A673 (cell line): ENCODE data around the gene CCDC116. TPM values are rescaled to one million over a fixed set of nuclear protein-coding genes. Genes with fewer than 3 reads are reported as not detected.

ENCODE experiments used
- BruUV-seq: library from RNA; stranded (reverse); fragments of 400-500 nt; replicated peaks from 2 replicates; lab custom pipeline; 2021; lab: Mats Ljungman, UMichigan
- CTCF ChIA-PET: fragments of 300-600 bp; sonication (Branson Sonifier 250); formaldehyde crosslinking; loops from one replicate; lab custom pipeline; 2022; ENCODE audit warnings: antibody characterized with exemption; lab: Charles Lee
- POLR2A ChIA-PET: fragments of 300-600 bp; sonication (Branson Sonifier 250); formaldehyde crosslinking; loops from one replicate; lab custom pipeline; 2022; ENCODE audit warnings: antibody characterized with exemption; ENCODE audit not compliant: low non-redundant PET; lab: Charles Lee
- DNase-seq: peaks from one replicate; pipeline ENCODE4 v3.0.0-alpha.2; 2015; ENCODE audit warnings: low spot score
- H3K27ac ChIP-seq: fragments of 200-600 bp; sonication (generic); 2 replicates; pipeline ENCODE4 v1.5.1; 2016; ENCODE audit warnings: mixed run types, low read depth, mild to moderate bottlenecking, mixed read lengths, antibody characterized with exemption, low read length; ENCODE audit not compliant: poor library complexity, severe bottlenecking
- H3K27me3 ChIP-seq: fragments of 200-600 bp; sonication (generic); replicated peaks from 2 replicates; pipeline ENCODE4 v1.6.1; 2017; ENCODE audit warnings: mixed run types, low read depth, mild to moderate bottlenecking, mixed read lengths, antibody characterized with exemption, low read length; ENCODE audit not compliant: insufficient read depth, poor library complexity
- H3K36me3 ChIP-seq: fragments of 200-600 bp; sonication (generic); 2 replicates; pipeline ENCODE4 v1.6.1; 2016; ENCODE audit warnings: mixed run types, mild to moderate bottlenecking, mixed read lengths, antibody characterized with exemption, low read length; ENCODE audit not compliant: insufficient read depth, poor library complexity, severe bottlenecking
- H3K4me1 ChIP-seq: fragments of 200-600 bp; sonication (generic); 2 replicates; pipeline ENCODE4 v1.6.1; 2017; ENCODE audit warnings: mixed run types, mild to moderate bottlenecking, mixed read lengths, antibody characterized with exemption, low read length; ENCODE audit not compliant: insufficient read depth, poor library complexity, severe bottlenecking
- H3K4me3 ChIP-seq: fragments of 200-600 bp; sonication (generic); 2 replicates; pipeline ENCODE4 v1.5.1; 2016; ENCODE audit warnings: low read depth, mixed run types, mild to moderate bottlenecking, mixed read lengths, low read length; ENCODE audit not compliant: poor library complexity, severe bottlenecking
- H3K9me3 ChIP-seq: fragments of 200-600 bp; sonication (generic); 2 replicates; pipeline ENCODE4 v1.6.1; 2016; ENCODE audit warnings: mixed run types, low read depth, mild to moderate bottlenecking, mixed read lengths, antibody characterized with exemption, low read length; ENCODE audit not compliant: poor library complexity, severe bottlenecking
- CTCF ChIP-seq: fragments of 300-800, 200-600 bp; sonication (generic); conservative IDR thresholded peaks from 2 replicates; pipeline ENCODE4 v1.5.1; 2017; ENCODE audit warnings: low read depth, mild to moderate bottlenecking, antibody characterized with exemption, low read length, moderate library complexity, mixed read lengths
- EZH2 ChIP-seq: fragments of 200-600 bp; sonication (generic); IDR thresholded peaks from 2 replicates; pipeline ENCODE4 v1.6.1; 2017; ENCODE audit warnings: borderline replicate concordance, low read depth, mild to moderate bottlenecking, mixed read lengths, antibody characterized with exemption, low read length; ENCODE audit not compliant: poor library complexity, severe bottlenecking
- intact Hi-C: fragments of 100-400 bp; cut with micrococcal nuclease; formaldehyde crosslinking; loops from one replicate; pipeline ENCODE4 v1.10.0; 2022; ENCODE audit not compliant: unreplicated experiment
- total RNA-seq: library from RNA; stranded (reverse); gene quantifications from 2 replicates; pipeline ENCODE4 v1.2.3, GENCODE V29; 2021

The CCDC116 gene
- total RNA-seq, 1 experiment from 2014 or later: 1.3 TPM

DNA sequence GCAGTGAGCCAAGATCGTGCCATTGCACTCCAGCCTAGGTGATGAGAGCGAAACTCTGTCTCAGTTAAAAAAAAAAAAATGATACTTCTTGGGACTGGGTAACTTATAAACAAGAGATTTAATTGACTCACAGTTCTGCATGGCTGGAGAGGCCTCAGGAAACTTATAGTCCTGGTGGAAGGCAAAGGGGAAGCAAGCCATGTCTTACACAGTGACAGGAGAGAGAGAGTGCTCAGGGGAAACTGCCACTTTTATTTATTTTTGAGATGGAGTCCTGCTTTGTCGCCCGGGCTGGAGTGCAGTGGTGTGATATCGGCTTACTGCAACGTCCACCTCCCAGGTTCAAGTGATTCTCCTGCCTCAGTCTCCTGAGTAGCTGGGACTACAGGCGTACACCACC lies 17.7 kb downstream of the CCDC116 start:
- no peak for DNase-seq
- Histone ChIP-seq H3K27ac (no peak overlapping the region), H3K9me3 (no peaks in the 10 kb centered on the region), H3K4me3 (no peak overlapping the region), H3K4me1 (peaks cover 6% of the 10 kb centered on the region), H3K27me3 (no peaks in the 10 kb centered on the region), H3K36me3 (peaks cover 16% of the 10 kb centered on the region)
- no peak for TF ChIP-seq CTCF
- TF ChIP-seq EZH2: no peak
- CTCF ChIA-PET: no interaction called here
- POLR2A ChIA-PET: no interaction called here
- intact Hi-C loops: no loop called here
- BruUV-seq: no TSS peak

DNA sequence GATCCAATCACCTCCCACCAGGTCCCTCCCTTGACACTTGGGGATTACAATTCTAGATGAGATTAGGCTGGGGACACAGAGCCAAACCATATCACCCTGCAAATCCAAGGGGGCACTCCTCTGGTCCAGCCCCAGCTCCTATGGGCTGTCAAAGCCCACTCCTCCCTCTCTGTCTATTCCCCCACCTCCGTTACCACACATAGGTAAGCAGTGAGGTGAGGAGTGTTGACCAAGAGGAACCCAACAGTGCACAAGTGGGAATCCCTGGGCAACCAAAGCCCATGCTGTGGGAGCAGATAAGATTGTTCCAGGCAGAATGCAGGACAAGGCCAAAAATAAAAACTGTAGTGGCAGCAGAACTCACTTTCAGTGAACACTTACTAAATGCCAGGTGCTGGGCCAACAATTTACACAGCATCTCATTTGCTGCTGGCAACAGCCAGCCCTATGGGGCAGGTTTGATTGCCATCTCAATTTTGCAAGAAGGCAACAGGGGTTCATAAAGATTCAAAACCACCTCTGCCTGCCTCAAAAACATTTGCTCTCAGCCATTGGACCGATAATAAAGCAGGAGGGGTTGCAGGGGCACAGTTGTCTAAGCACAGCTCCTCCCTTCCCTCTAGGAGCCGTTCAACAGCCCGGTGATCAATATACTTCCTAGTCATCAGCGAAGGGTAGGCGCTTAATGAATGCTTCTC lies 18.4 kb downstream of the CCDC116 start:
- Histone ChIP-seq H3K27ac (peak overlapping the region; percentile 83), H3K9me3 (no peaks in the 10 kb centered on the region), H3K4me1 (peaks cover 6% of the 10 kb centered on the region), H3K27me3 (no peaks in the 10 kb centered on the region), H3K4me3 (peak overlapping the region; percentile 67), H3K36me3 (peaks cover 16% of the 10 kb centered on the region)
- TSS peak; percentile 81 for BruUV-seq
- no peak for TF ChIP-seq CTCF
- no peak for TF ChIP-seq EZH2
- no peak for DNase-seq
- CTCF ChIA-PET: no interaction called here
- POLR2A ChIA-PET: no interaction called here
- intact Hi-C loops: no loop called here

DNA sequence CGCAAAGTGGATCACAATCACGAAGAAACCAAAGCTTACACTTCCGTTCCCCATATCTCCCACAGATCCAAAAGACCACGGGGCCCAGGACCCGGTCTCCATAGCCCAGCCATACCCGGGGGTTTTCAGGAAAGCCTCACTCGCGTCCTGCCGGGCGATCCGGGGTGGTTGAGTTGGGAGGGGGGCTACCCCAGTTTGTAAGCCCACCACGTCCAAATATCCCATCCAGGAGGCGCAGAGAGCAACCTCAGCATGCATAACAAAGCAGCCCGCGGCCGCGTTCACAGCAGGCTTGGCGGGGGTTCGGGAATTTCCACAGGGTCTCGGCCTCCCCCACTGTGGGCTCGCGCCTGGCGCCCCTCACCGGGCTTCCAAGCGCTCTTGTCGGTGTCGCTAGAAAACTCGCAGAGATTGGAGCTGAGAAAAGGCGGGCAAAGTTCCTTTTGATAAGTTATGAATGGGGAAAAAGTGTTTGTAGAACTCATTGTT lies 19.0 kb downstream of the CCDC116 start:
- H3K27me3 ChIP-seq: no peaks in the 10 kb centered on the region
- ChIA-PET POLR2A (no interaction called here), CTCF (interaction anchor here (1.2 kb wide), 1 partner anchor 9 kb away, joined by 4 read pairs; the partner anchor contains the start of gene SDF2L1)
- no peak for DNase-seq
- no TSS peak for BruUV-seq
- no peaks in the 10 kb centered on the region for H3K9me3 ChIP-seq
- peak overlapping the region; percentile 83 for H3K27ac ChIP-seq
- H3K4me3 ChIP-seq: peak overlapping the region; percentile 67
- peaks cover 16% of the 10 kb centered on the region for H3K36me3 ChIP-seq
- TF ChIP-seq EZH2: no peak
- no peak for TF ChIP-seq CTCF
- intact Hi-C loops: no loop called here
- H3K4me1 ChIP-seq: peaks cover 6% of the 10 kb centered on the region
